ENCODE results near the gene EIF5A.

The EIF5A gene

DNA sequence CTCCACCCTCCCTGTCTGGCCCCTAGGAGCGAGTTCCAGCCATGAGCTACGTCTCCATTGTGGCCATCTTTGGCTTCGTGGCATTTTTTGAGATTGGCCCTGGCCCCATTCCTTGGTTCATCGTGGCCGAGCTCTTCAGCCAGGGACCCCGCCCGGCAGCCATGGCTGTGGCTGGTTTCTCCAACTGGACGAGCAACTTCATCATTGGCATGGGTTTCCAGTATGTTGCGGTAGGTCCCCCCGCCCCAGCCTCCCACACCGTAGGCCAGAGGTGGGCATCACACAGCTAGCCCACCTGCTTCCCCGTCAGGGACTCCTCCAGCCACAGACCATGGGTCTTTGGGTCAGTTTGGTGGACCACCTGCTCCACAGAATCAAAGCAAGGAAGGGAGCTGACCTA lies 21.7 kb upstream of the EIF5A start:
- DNase-seq = no peak

DNA sequence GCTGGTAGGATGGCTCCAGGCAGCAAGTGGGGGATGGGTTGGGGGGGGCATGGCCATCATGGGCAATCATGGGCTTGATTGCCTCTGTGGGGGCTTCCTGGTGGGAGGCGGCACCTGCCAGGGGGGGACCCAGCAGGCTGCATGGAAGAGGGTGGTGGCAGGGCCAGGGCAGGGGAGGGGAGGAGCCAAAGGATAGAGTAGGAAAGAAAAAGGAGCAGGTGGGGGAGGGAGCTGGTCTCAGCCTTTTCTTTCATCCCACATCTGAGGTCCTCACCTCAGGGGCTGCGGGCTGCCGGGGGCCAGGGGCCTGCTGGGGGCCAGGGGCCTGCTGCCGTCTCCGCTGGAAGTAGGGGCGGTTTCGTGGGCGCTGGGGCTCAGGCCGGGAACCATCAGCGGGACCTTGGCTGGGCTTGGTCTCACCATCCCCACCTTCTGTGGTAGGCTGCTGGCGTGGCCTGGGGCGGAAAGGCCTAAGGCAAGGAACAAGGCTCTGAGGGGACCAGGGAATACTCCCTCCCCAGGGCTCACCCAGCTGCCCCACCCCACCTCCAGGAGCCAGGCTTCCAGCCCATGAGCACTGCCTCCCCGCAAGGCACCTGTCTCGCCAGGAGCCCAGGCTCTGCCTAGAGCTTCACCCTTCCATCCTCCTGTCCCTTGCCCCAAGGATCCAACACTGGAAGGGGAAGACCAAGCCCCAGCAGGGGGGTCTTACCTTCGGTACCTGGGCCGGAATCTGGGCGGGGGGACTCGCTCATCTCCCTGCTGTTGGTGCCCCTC lies 18.0 kb upstream of the EIF5A start:
- DNase-seq = no peak

DNA sequence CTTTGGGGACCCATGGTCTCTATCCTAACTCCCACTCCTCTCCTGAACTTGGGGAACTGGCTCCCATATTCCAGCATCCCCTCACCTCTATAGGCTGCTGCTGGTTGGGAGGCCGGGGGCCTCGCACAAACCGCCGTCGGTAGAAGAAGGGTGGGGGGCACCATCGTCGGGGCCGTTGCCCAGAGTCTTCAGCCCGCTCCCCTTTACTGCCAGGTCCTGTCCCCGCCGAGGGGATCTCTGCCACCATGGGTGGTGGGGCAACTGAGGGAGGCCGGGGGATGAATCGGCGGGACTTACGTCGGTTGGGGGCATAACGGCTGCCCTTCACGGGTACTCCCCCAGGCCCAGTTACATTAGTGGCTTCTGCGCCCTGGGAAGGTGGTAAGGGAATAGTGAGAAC lies 17.3 kb upstream of the EIF5A start:
- no peak for DNase-seq

- DNase-seq = no peak
Observed at GRCh38 chr17:7290685-7291084, 16.7 kb upstream of the EIF5A start.

GRCh38 chr17:7292194-7292593 lies 15.2 kb upstream of the EIF5A start:
- no peak for DNase-seq

GRCh38 chr17:7292729-7293128 lies 14.7 kb upstream of the EIF5A start:
- DNase-seq = no peak

- DNase-seq = no peak
Observed at GRCh38 chr17:7293159-7293558, 14.3 kb upstream of the EIF5A start.

DNA sequence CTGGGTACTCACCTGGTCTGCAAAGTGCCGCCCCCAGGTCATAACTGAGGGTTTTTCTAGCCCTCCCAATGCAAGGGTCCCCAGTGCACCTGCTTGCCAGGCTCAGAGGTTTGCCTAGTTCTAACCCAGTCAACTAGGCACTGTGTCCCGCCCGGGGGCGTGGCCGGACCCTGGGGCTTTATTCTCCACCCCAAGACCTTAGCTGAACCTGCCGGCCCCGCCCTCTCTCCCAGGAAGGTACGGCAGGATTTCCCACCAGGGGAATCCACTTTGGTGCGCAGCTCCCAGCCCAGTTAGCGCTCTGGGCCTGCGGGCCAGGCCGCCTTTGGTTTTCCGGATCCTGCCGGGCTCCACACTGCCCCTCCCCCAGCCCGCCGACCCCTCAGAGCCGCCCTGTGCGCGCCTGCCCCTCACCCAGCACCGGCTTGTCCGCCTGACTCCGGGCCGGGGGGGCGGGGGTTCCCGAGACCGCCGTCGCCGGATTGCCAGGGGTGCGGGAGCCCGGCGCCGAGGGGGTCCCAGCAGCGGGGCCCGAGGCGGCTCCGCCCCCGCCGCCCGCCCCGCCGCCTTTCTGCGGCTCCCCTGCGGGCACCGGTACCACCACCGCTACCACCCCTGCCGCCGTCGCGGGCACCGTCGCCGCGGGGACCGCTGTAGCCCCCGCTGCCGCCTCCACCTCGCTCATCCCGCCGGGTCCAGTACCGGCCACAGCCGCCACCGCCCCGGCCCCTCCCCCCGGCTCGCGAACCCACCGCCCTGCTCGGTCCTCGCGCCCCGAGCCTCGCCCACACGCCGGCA lies 13.4 kb upstream of the EIF5A start:
- peak in 3 of 6 experiments; percentile 19 to 45 (median 24) for DNase-seq

- DNase-seq = peak; percentile 25 to 68 (median 53)
Observed at GRCh38 chr17:7294614-7295153, 12.7 kb upstream of the EIF5A start, which contains the start of gene YBX2. Gene YBX2 (minus strand): TSS chr17:7294639. CDS start chr17:7294500, 139 bp downstream.

GRCh38 chr17:7295230-7296180 lies 11.9 kb upstream of the EIF5A start:
- DNase-seq = peak in 1 of 6 experiments; percentile 40

DNA sequence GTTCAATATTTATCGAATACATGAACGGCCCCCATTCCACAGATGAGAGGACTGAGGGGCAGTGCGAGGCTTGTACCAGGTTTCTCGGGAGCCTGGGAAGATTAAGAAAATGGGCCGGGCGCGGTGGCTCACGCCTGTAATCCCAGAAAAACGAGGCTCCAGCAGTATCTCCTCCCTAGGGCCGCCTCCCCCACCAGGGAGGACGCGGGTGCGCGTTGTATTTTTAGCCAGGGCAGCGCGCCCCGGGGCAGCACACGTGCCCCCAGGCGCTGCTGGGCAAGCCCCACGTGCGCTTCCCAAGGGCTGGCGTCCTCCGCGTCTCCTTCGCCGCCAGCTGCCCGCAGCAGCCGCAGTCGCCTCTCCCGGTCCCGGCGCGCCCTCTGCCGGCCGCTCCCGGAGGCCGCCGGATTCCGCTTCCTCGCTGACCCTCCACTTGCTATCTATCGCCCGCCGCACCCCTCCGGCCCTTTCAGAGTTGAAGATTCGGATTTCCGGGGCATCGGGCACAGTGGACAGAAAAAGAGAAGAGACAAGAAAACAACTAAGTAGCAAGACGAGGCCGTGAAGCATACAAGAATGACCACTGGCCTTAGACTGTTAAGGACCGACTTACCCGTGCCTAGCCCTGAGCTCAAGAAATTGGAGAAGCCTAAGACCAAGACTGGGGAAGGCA lies 11.1 kb upstream of the EIF5A start:
- DNase-seq = peak in 5 of 6 experiments; percentile 39 to 56 (median 50)

- no peak for DNase-seq
Observed at GRCh38 chr17:7304179-7304578, 3.2 kb upstream of the EIF5A start.

DNA sequence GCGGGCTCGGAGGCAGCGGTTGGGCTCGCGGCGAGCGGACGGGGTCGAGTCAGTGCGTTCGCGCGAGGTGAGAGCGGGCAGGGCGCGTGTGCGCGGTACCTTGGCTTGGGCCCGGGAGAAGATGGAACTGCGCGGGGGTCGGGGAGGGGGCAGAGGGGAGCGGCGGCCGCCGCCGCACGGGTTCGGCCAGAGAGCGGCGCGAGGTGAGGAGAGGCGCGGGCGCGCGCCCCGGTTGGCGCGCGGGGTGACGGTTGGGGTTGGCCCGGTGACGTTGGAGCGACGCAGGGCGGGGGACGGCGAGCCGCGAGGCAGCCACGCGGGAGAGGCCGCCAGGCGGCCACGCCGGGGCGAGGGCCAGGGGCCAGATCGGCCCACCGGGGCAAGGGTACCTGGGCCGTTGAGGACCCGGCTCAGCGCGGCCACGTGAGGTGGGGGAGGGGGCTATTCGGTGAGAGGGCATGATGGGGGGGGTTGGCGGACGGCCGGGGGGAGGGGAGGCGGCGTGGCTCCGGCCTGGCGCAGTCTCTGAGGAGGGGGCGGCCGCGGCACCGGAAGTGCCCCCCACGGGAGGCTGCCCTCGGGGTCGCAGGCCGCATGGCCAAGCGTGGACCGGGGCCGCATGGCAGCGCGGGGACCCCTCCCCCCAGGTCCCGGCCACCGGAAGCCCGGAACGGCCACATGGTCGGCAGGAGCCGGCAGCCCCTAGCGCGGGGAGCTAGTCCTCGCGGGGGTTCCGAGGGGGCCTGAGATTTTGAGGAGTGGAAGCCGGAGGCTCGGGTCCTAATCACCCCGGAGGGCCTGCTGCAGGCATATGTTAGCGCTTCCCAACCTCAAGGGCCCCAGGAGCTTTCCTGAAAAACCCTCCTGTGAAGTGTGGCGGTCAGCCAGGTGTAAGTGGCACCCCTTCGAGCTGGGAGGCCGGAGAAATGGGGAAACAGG lies 527 bp downstream of the EIF5A start:
- peak in 5 of 6 experiments; percentile 63 to 87 (median 69) for DNase-seq

DNA sequence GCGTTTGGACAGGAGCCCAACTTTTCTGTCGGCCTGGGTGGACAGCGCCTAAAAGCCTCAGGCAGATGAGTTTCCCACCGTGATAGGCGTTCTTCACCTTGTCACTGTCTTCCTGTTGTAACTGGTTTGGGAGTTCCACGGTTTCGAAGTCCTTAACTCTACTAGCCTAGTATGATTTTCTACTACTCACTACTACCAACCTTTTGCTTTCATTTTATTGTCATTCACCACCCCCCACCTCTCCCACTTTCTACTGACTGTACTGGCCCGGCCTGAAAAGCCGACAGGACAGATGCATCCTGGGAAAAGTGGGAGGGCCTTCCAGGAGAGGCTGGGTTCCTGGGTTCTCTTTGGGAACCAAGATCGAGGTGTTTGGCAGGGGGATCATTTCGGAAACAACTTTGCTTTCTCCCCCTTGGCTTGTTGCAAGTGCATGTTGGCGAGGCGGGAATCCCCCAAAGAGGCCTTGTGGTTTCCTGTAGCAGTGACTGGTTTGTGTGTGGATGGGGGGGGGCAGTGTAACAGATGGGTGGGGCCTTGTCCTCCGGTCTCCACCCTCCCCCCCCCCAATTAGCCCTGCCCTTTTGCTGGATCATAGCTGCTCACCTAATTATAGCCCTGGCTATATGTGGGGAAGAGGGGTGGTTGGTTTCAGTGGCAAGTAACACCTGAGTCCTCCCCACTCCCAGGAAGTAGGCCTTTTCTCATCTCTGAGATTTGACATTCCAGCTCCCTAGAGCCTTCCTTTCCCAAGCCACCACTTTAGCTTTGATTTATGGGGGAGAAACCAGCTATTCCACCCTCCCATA lies 1.4 kb downstream of the EIF5A start:
- DNase-seq = peak; percentile 73 to 90 (median 89)

DNA sequence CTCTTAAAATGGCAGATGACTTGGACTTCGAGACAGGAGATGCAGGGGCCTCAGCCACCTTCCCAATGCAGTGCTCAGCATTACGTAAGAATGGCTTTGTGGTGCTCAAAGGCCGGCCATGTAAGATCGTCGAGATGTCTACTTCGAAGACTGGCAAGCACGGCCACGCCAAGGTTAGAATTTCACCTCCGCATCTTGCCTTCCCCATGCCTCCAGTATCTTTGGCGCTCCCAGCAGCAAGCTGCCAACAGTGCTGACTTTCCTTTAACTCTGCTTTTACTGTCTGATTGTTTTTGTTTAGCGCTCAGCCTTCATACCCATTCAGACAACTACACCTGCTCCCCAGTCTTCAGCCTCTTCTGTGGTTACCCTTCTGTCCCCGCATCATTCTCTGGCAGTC lies 2.2 kb downstream of the EIF5A start:
- DNase-seq = no peak

DNA sequence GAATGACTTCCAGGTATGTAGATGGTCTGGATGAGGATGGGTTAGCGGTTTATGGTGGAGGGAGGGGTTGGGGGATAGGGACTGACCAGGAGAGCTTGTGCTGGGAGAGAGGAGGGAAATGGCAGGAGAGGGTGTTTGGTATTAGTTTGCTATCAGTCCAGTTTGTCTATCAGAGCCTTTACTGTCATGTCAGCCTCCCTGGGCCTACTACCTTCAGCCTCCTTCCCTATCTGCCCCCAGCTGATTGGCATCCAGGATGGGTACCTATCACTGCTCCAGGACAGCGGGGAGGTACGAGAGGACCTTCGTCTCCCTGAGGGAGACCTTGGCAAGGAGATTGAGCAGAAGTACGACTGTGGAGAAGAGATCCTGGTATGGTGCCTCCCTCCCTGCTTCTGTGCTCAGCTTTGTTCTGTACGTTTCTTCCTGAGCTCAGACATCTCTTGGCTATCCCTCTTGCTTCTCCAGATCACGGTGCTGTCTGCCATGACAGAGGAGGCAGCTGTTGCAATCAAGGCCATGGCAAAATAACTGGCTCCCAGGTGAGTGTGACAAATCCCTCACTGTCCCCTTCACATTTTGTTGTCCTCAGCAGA lies 3.8 kb downstream of the EIF5A start:
- DNase-seq = no peak

DNA sequence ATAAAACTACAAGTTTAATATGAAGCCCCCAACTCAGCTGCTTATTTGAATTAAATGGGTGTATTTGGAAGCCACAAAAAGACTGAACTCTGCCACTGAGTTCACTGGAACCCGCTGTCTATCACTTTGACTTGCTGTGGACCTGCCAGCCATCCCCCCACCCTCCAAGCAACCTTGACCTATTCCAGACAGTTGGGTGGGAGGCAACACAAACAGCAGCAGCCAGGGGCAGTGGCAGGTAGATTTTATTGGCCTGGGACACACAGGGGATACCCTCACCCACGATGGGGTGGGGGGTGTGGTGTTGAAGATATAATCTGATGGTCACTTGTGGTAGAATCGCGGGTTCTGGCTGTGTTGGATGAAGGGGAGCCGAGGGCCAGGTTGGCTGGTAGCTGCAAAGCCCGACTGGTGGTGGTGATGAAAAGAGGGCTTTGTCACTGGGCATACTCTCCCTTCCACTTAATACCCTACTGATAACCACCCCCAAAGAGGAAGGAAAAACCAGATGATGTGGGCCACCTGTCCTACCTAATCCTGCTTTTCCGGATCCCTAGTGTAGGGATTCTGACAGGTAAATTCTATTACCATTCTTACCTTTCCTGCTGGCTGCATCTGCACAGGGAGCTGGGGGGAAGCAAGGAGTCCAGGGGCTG lies 5.1 kb downstream of the EIF5A start:
- peak in 1 of 6 experiments; percentile 44 for DNase-seq

GRCh38 chr17:7313088-7313889 lies 5.9 kb downstream of the EIF5A start:
- DNase-seq = peak in 2 of 6 experiments; percentile 31 to 32
